Smooth muscle cell of the brain vasculature (primary cell): ENCODE results near the gene MEP1A.

Experiments used
- DNase-seq: peaks from one replicate; pipeline ENCODE4 v3.0.0-alpha.2; 2012; ENCODE audit warnings: low read depth, low spot score

MEP1A gene

DNA sequence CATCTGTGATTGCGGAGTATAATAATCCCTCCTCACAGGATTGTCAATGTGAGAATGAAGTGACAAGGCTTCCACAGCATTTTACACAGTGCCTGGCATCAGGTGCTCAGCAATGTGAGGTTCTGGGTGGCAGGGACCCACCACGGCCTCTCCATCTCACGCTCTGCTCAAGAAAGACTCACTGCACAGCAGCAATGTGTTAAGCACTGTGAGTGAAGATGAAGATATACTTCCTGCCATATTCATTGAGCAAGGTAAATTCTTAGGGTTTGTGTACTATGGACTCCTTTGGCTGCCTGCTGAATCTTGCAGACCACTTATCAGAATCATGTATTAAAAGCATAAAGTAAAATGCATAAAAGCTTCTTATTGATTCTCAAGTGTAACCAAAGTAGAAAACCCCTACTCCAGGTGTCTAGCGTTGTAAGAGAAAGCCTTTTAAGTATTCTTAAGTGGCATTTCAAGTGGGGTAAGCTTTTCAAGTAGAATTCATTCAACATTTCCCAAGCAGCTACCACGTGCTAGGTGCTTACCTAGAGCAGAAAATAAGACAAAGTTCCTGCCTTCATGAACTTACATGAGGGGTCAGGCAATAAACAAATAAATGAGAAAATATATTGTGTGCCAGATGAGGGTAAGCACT is 17.0 kb upstream of the MEP1A start:
- no peak for DNase-seq

DNA sequence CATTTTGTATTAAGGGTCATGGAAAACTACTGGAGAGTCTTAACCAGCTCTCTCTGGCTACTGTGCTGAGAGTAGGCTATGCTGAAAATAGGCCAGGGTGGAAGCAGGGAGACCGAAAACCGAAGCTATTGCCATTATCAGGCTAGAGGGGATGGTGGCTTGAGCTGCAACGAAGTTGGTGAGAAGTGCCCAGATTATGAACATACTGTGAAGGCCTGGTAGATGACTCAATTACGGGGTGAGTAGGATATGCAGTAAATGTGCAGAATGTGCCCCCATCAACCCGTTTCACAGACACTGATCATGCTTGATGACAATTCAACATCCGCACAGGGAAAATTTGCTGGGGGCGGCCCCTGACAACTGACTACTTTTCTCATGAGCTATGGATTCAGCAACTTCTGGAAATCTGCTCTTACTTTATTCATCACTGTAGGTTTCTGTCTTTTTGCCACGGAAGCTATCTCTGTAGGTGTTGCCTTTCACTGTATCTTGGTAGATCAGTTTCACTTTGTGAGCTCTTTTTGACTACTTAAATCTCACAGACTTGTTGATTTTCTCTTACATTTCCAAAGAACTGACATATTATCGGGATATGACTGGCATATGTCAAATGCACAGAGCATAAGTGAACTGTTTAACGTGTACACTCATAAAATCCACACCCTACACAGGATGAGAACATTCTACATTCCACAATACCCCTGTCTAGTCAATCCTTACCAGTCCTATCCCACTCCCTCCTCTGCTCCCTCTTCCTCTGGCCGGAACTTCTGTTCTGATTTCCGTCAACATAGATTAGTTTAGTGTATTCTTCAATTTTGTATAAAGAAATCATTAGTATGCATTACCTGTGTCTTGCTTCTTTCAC is 15.5 kb upstream of the MEP1A start:
- DNase-seq = no peak

- DNase-seq = peak; percentile 35
These were observed 11.5 kb upstream of the MEP1A start for GRCh38 chr6:46781478-46782378.

- DNase-seq = no peak
These were observed 8.7 kb upstream of the MEP1A start for GRCh38 chr6:46784535-46784934.

GRCh38 chr6:46787871-46788540 is 5.2 kb upstream of the MEP1A start:
- DNase-seq = no peak

GRCh38 chr6:46788791-46789190 is 4.4 kb upstream of the MEP1A start:
- DNase-seq = no peak

GRCh38 chr6:46789434-46790354 is 3.5 kb upstream of the MEP1A start:
- DNase-seq = no peak

GRCh38 chr6:46790355-46790874 is 2.8 kb upstream of the MEP1A start:
- DNase-seq = no peak

DNA sequence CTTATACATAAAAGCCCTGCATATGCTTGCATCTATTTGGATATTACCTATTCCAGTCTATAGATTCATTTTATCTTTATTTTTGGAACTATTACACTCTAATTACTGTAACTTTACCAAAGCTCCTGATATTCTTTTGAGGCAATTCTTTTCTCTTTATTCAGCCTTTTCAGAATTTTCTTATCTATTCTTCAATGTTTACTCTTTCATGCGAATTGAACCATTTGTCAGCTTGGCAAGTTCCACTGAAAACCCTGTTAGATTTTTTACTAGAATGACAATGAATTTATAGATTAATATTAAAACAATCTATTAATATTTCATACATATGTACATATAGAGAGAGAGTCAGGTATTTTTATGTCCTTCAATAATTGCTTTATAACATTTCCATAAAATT is 554 bp upstream of the MEP1A start:
- DNase-seq = no peak

DNA sequence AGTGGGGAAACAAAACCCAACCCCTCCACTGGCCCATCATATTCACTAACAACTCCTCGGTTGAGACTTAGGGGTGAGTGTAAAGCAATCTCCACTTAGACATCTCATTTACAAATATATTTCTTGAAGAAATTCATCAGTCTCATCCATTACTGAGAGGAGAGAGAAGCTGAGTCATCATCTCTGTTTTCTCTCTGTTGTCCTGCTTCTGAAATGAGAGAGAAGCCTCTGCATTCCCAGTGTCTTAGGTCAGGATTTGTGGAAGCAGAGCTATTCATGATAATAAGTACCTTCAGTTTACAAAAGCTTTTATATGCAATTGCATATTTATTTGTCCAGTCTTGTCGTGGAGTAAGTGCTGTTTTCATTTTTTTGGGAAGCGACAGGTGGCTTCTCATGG is 879 bp downstream of the MEP1A start:
- DNase-seq = no peak

GRCh38 chr6:46795816-46796215 is 2.6 kb downstream of the MEP1A start:
- no peak for DNase-seq

GRCh38 chr6:46796848-46797580 is 3.8 kb downstream of the MEP1A start:
- no peak for DNase-seq

GRCh38 chr6:46799657-46800056 is 6.5 kb downstream of the MEP1A start:
- DNase-seq = no peak

GRCh38 chr6:46808806-46809205 is 15.6 kb downstream of the MEP1A start:
- DNase-seq = no peak

- DNase-seq = no peak
These were observed 21.9 kb downstream of the MEP1A start for GRCh38 chr6:46815130-46815529.

- DNase-seq = no peak
These were observed 23.4 kb downstream of the MEP1A start for GRCh38 chr6:46816626-46817025.

- DNase-seq = no peak
These were observed 26.4 kb downstream of the MEP1A start for GRCh38 chr6:46819561-46819960.

- DNase-seq = no peak
These were observed 28.3 kb downstream of the MEP1A start for GRCh38 chr6:46821458-46821881.

GRCh38 chr6:46828939-46829338 is 35.8 kb downstream of the MEP1A start:
- no peak for DNase-seq

DNA sequence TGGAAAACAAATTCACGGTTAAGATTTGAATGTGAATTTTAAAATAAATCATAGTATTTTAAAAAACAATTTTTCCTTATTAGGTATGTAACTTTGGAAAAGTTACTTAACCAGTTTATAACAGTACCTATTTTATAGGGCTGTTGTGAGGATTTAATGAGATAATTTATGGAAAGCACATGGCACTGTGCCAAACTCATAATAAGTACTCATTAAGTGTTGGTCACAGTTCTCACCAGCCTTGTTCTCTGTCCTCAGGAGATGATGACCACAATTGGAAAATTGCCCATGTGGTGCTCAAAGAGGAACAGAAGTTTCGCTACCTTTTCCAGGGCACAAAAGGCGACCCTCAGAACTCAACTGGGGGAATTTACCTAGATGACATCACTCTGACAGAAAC is 39.6 kb downstream of the MEP1A start:
- DNase-seq = no peak
